Measurements from ENCODE around the gene FANCF. TPM values are rescaled to one million over a fixed set of nuclear protein-coding genes. Genes with fewer than 3 reads are reported as not detected.

The FANCF gene
- total and polyA plus RNA-seq, 8 donors, result 6.0 to 12.9 (median 9.6) TPM

DNA sequence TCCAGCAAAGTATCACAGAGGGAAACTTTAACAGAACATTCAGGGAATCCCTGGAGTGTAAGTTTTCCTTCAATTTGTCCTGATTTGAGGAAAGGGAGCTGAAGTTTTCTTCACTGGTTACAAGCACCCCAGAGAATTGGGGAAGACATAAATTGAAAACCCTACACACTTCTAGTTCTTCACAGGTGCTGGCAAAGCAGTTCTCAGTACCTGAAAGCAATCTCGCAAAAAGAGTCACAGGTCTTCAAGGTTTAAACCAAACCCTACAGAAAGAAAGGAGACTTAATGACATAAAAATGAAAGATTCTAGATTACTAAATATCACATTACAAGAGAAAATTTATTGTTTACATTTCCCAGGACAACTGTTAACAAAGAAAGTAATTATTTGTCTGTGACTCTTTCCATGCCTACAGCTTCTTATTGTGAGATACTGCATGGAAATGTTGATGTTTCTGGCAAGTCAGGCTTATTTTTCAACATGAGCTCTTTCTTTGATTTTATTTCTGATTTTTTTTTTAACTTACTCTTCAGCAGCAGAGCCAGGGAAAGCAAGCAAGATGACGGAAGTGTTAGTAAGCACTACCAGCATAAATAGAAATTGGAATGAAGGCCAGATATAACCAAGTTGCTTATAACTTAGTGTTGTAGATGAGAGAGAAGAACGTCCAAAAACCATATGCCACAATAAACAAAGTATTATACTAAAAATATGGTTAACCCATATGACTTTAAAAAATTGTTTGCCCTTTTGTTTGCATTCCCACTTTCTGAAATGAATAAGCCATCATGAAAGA lies 44.1 kb downstream of the FANCF start:
- intact Hi-C loops (cut with DNase I), result no loop called here
- DNase-seq, result no peak
- Histone ChIP-seq H3K4me1 (peaks cover 0 to 10% (median 0%) of the 10 kb centered on the region in 3 donors), H3K36me3 (no peaks in the 10 kb centered on the region), H3K27me3 (no peaks in the 10 kb centered on the region), H3K9me3 (no peaks in the 10 kb centered on the region), H3K27ac (no peak overlapping the region), H3K4me3 (no peak overlapping the region)
- WGBS, 2 donors, result 36% methylated on average over 3 of the region's 3 CpGs
- TF ChIP-seq, protein P1, sequence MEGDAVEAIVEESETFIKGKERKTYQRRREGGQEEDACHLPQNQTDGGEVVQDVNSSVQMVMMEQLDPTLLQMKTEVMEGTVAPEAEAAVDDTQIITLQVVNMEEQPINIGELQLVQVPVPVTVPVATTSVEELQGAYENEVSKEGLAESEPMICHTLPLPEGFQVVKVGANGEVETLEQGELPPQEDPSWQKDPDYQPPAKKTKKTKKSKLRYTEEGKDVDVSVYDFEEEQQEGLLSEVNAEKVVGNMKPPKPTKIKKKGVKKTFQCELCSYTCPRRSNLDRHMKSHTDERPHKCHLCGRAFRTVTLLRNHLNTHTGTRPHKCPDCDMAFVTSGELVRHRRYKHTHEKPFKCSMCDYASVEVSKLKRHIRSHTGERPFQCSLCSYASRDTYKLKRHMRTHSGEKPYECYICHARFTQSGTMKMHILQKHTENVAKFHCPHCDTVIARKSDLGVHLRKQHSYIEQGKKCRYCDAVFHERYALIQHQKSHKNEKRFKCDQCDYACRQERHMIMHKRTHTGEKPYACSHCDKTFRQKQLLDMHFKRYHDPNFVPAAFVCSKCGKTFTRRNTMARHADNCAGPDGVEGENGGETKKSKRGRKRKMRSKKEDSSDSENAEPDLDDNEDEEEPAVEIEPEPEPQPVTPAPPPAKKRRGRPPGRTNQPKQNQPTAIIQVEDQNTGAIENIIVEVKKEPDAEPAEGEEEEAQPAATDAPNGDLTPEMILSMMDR (IDR thresholded peaks at IDR 0.05), result no peak
- ATAC-seq, result no peak
- no peak for FAIRE-seq

DNA sequence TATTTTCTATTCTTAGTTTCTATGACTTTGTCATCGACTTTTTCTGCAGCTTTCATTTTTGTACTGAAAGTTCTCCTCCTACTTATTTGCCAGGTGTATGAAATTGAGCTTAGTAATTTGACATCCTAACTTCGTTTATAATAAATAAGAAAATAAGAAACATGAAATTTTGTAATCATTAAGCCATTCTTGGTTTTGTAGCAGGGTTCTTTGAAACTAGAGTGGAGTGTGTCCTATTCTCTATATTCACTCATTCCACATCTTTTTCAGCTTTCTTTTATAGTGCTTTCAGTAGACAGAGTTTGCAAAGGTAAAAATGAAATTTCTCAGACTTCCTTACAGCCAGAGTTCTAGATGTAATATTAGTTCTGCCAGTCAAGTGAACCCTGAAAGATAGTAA lies 47.8 kb downstream of the FANCF start:
- Histone ChIP-seq H3K9me3 (no peaks in the 10 kb centered on the region), H3K4me1 (peaks cover 0 to 10% (median 0%) of the 10 kb centered on the region in 3 donors), H3K36me3 (no peaks in the 10 kb centered on the region), H3K27ac (no peak overlapping the region), H3K27me3 (no peaks in the 10 kb centered on the region), H3K4me3 (no peak overlapping the region)
- ATAC-seq (no peak), FAIRE-seq (no peak), DNase-seq (no peak)
- intact Hi-C loops (cut with DNase I), result no loop called here
- WGBS, 2 donors, result 62 to 67% methylated on average over 2 of the region's 2 CpGs
- TF ChIP-seq, protein P1 (IDR thresholded peaks at IDR 0.05), result no peak

Other genes starting within 250 kb of the FANCF start
- gene GAS2, start 40.8 kb upstream of the FANCF start, total RNA-seq, result 10 to 100 TPM in 5 of 6 donors, 1 to 10 TPM in 1; 7.7 to 13.4 (median 11.7) TPM
- gene GAS2, start 40.8 kb upstream of the FANCF start, polyA plus RNA-seq, result 1 to 10 TPM; 4.1 to 6.3 TPM
- gene SVIP, start 204.0 kb upstream of the FANCF start, total RNA-seq, result 10 to 100 TPM in 5 of 6 donors, 1 to 10 TPM in 1; 8.9 to 20.6 (median 15.2) TPM
- gene SVIP, start 204.0 kb upstream of the FANCF start, polyA plus RNA-seq, result 10 to 100 TPM in 1 of 2 donors, 1 to 10 TPM in 1; 8.8 to 16.0 TPM
- not detected for gene CCDC179, start 234.7 kb upstream of the FANCF start, total RNA-seq
- gene CCDC179, start 234.7 kb upstream of the FANCF start, polyA plus RNA-seq, result not detected

Data from pancreas (tissue), 10 donors.